ENCODE measurements around the gene DDX41.

The DDX41 gene

GRCh38 chr5:177546258-177546741 is 29.5 kb upstream of the DDX41 start:
- H3K4me3 ChIP-seq (ENCODE audit: low read depth, low read length, poor library complexity, severe bottlenecking) = no peak overlapping the region
- H3K27ac ChIP-seq (ENCODE audit: low read depth, low read length, poor library complexity, severe bottlenecking) = no peak overlapping the region
- H3K4me1 ChIP-seq (ENCODE audit: insufficient read depth, low read length, severe bottlenecking) = no peaks in the 10 kb centered on the region
- TF ChIP-seq EZH2 (IDR thresholded peaks at IDR 0.05; ENCODE audit: borderline replicate concordance, low read length) (no peak), CTCF (IDR thresholded peaks at IDR 0.05; ENCODE audit: low read length) (no peak)
- H3K9me3 ChIP-seq (ENCODE audit: low read length) = no peaks in the 10 kb centered on the region
- no peak overlapping the region for H2AFZ ChIP-seq (ENCODE audit: low read length)
- no peaks in the 10 kb centered on the region for H3K27me3 ChIP-seq (ENCODE audit: insufficient read depth, low read length)
- no peak overlapping the region for H3K9ac ChIP-seq (ENCODE audit: low read length)
- peaks cover 58% of the 10 kb centered on the region for H3K79me2 ChIP-seq (ENCODE audit: insufficient read depth, low read length)
- no peak overlapping the region for H3K4me2 ChIP-seq (ENCODE audit: low read length)
- no peaks in the 10 kb centered on the region for H3F3A ChIP-seq (ENCODE audit: insufficient read depth, low read length)
- peaks cover 40% of the 10 kb centered on the region for H3K36me3 ChIP-seq (ENCODE audit: insufficient read depth, low read length)
- no peaks in the 10 kb centered on the region for H3K9me2 ChIP-seq (ENCODE audit: low read depth, low read length)
- H4K20me1 ChIP-seq (ENCODE audit: insufficient read depth, low read length) = no peaks in the 10 kb centered on the region

GRCh38 chr5:177545487-177546257 is 28.9 kb upstream of the DDX41 start:
- Histone ChIP-seq H4K20me1 (ENCODE audit: insufficient read depth, low read length) (no peaks in the 10 kb centered on the region), H3K27ac (ENCODE audit: low read depth, low read length, poor library complexity, severe bottlenecking) (no peak overlapping the region)

GRCh38 chr5:177542816-177543465 is 26.2 kb upstream of the DDX41 start:
- TF ChIP-seq EZH2 (IDR thresholded peaks at IDR 0.05; ENCODE audit: borderline replicate concordance, low read length) = no peak
- no peak for TF ChIP-seq CTCF (IDR thresholded peaks at IDR 0.05; ENCODE audit: low read length)
- Histone ChIP-seq H3F3A (ENCODE audit: insufficient read depth, low read length) (no peaks in the 10 kb centered on the region), H3K79me2 (ENCODE audit: insufficient read depth, low read length) (peaks cover 43% of the 10 kb centered on the region), H3K4me2 (ENCODE audit: low read length) (no peak overlapping the region), H2AFZ (ENCODE audit: low read length) (no peak overlapping the region), H3K9ac (ENCODE audit: low read length) (no peak overlapping the region), H3K9me3 (ENCODE audit: low read length) (no peaks in the 10 kb centered on the region), H3K36me3 (ENCODE audit: insufficient read depth, low read length) (peaks cover 50% of the 10 kb centered on the region), H3K27ac (ENCODE audit: low read depth, low read length, poor library complexity, severe bottlenecking) (no peak overlapping the region), H3K9me2 (ENCODE audit: low read depth, low read length) (no peaks in the 10 kb centered on the region), H4K20me1 (ENCODE audit: insufficient read depth, low read length) (no peaks in the 10 kb centered on the region), H3K27me3 (ENCODE audit: insufficient read depth, low read length) (no peaks in the 10 kb centered on the region), H3K4me3 (ENCODE audit: low read depth, low read length, poor library complexity, severe bottlenecking) (no peak overlapping the region), H3K4me1 (ENCODE audit: insufficient read depth, low read length, severe bottlenecking) (no peaks in the 10 kb centered on the region)

More at GRCh38 chr5:177545487-177546257, 28.9 kb upstream of the DDX41 start:
- Histone ChIP-seq H3K4me3 (ENCODE audit: low read depth, low read length, poor library complexity, severe bottlenecking) (no peak overlapping the region), H3K79me2 (ENCODE audit: insufficient read depth, low read length) (peaks cover 54% of the 10 kb centered on the region), H3F3A (ENCODE audit: insufficient read depth, low read length) (no peaks in the 10 kb centered on the region), H2AFZ (ENCODE audit: low read length) (no peak overlapping the region), H3K9ac (ENCODE audit: low read length) (no peak overlapping the region), H3K9me2 (ENCODE audit: low read depth, low read length) (no peaks in the 10 kb centered on the region), H3K36me3 (ENCODE audit: insufficient read depth, low read length) (peaks cover 37% of the 10 kb centered on the region), H3K4me2 (ENCODE audit: low read length) (no peak overlapping the region), H3K4me1 (ENCODE audit: insufficient read depth, low read length, severe bottlenecking) (no peaks in the 10 kb centered on the region), H3K9me3 (ENCODE audit: low read length) (no peaks in the 10 kb centered on the region), H3K27me3 (ENCODE audit: insufficient read depth, low read length) (no peaks in the 10 kb centered on the region)
- TF ChIP-seq EZH2 (IDR thresholded peaks at IDR 0.05; ENCODE audit: borderline replicate concordance, low read length) (no peak), CTCF (IDR thresholded peaks at IDR 0.05; ENCODE audit: low read length) (no peak)

All from OCI-LY1 (cell line).